ENCODE measurements around the gene BNC2.

DNA sequence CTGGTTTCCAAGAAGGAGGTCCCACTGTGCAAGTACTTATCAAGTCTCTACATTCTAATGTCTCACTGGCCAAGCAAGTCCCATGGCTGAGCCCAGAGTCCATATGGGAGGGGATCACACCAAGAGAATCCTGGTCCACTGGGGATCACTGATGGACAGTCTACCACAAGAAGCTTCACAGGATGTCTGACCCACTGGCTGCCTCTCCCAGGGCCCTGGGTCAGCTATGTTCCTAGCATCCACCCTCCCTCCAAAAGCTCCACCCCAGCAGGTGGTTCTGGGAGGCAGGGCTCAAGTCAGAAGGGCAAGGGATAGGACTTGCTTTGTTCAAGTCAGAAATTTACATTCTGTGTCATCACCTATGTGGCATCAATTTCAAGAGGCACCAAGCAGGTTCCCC, 508.5 kb downstream of the BNC2 start:
- TF ChIP-seq MAZ (IDR thresholded peaks at IDR 0.05; ENCODE audit: borderline replicate concordance, low read depth, low read length) (no peak), CHD1 (IDR thresholded peaks at IDR 0.05; ENCODE audit: low read depth, low read length) (no peak), NFE2L2 (IDR thresholded peaks at IDR 0.05; ENCODE audit: low read depth, low read length) (no peak), POLR2A (IDR thresholded peaks at IDR 0.05; ENCODE audit: low read depth, low read length) (no peak)
- TF ChIP-seq, protein P1, sequence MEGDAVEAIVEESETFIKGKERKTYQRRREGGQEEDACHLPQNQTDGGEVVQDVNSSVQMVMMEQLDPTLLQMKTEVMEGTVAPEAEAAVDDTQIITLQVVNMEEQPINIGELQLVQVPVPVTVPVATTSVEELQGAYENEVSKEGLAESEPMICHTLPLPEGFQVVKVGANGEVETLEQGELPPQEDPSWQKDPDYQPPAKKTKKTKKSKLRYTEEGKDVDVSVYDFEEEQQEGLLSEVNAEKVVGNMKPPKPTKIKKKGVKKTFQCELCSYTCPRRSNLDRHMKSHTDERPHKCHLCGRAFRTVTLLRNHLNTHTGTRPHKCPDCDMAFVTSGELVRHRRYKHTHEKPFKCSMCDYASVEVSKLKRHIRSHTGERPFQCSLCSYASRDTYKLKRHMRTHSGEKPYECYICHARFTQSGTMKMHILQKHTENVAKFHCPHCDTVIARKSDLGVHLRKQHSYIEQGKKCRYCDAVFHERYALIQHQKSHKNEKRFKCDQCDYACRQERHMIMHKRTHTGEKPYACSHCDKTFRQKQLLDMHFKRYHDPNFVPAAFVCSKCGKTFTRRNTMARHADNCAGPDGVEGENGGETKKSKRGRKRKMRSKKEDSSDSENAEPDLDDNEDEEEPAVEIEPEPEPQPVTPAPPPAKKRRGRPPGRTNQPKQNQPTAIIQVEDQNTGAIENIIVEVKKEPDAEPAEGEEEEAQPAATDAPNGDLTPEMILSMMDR (conservative IDR thresholded peaks at IDR 0.05; ENCODE audit: low read depth, low read length) = no peak
